Measurements from ENCODE around the gene IL10. TPM values are rescaled to one million over a fixed set of nuclear protein-coding genes. Genes with fewer than 3 reads are reported as not detected.

IL10 gene
- total RNA-seq, 1 donor from 2014 or later, result not detected

DNA sequence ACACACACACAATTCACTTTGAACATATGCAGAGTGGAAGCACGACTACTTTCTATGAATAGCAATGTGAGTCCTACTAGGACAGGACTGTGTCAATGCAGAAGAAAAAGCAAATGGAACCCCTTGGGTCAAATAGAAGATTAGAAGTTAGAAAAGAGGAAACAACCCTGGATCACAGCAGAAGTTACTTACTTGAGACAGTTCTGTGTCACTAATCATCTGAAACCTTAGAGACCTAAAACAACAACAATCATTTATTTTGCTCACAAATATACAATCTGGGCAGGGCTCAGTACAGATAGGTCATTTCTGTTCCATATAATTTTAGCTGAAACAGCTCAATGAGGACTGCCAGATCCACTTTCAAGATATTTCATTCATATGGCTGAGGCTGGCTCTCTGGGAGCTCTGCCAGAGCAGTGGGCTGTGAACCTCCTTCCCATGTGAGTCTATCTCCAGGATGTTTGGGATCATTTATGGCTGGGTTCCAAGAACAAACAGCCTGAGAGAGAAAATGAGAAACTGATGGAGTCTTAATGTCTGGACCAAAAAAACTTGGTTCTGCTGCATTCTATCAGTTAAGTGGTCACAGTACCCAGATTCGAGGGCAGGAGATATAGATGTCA is 42.5 kb upstream of the IL10 start:
- no peaks in the 10 kb centered on the region for H3K4me1 Mint-ChIP-seq
- Histone ChIP-seq H2AFZ (replicated peaks) (no peak overlapping the region), H3K36me3 (no peaks in the 10 kb centered on the region), H3K9me3 (ENCODE audit: low read depth) (no peaks in the 10 kb centered on the region), H3F3A (ENCODE audit: low read depth) (no peaks in the 10 kb centered on the region), H3K9ac (no peak overlapping the region), H3K4me1 (no peaks in the 10 kb centered on the region), H3K4me3 (no peak overlapping the region), H3K79me2 (ENCODE audit: low read depth) (no peaks in the 10 kb centered on the region), H3K27me3 (no peaks in the 10 kb centered on the region), H3K4me2 (no peak overlapping the region), H3K27ac (no peak overlapping the region), H4K20me1 (ENCODE audit: low read depth) (no peaks in the 10 kb centered on the region)
- TF ChIP-seq, protein P1, sequence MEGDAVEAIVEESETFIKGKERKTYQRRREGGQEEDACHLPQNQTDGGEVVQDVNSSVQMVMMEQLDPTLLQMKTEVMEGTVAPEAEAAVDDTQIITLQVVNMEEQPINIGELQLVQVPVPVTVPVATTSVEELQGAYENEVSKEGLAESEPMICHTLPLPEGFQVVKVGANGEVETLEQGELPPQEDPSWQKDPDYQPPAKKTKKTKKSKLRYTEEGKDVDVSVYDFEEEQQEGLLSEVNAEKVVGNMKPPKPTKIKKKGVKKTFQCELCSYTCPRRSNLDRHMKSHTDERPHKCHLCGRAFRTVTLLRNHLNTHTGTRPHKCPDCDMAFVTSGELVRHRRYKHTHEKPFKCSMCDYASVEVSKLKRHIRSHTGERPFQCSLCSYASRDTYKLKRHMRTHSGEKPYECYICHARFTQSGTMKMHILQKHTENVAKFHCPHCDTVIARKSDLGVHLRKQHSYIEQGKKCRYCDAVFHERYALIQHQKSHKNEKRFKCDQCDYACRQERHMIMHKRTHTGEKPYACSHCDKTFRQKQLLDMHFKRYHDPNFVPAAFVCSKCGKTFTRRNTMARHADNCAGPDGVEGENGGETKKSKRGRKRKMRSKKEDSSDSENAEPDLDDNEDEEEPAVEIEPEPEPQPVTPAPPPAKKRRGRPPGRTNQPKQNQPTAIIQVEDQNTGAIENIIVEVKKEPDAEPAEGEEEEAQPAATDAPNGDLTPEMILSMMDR (IDR thresholded peaks at IDR 0.05), result no peak
- TF ChIP-seq EZH2 (IDR thresholded peaks at IDR 0.05) (no peak), EZH2phosphoT487 (IDR thresholded peaks at IDR 0.05) (no peak)
- peaks cover 6% of the 10 kb centered on the region for H3K27me3 Mint-ChIP-seq (ENCODE audit: insufficient read depth, low read depth)
- no peak overlapping the region for H3K4me3 Mint-ChIP-seq
- H3K27ac Mint-ChIP-seq, result no peak overlapping the region
- peaks cover 5% of the 10 kb centered on the region for H3K9me3 Mint-ChIP-seq
- DNase-seq (ENCODE audit: low spot score), result no peak
- no peaks in the 10 kb centered on the region for H3K36me3 Mint-ChIP-seq

- H3K27ac ChIP-seq, result no peak overlapping the region
- Mint-ChIP-seq H3K36me3 (no peaks in the 10 kb centered on the region), H3K27me3 (ENCODE audit: insufficient read depth, low read depth) (peaks cover 14% of the 10 kb centered on the region), H3K9me3 (peaks cover 5% of the 10 kb centered on the region), H3K4me1 (no peaks in the 10 kb centered on the region), H3K27ac (no peak overlapping the region), H3K4me3 (no peak overlapping the region)
- no peaks in the 10 kb centered on the region for H3K36me3 ChIP-seq
- H3K4me2 ChIP-seq, result no peak overlapping the region
- no peak overlapping the region for H3K4me3 ChIP-seq
- no peaks in the 10 kb centered on the region for H3F3A ChIP-seq (ENCODE audit: low read depth)
- DNase-seq (ENCODE audit: low spot score), result no peak
- H3K79me2 ChIP-seq (ENCODE audit: low read depth), result no peaks in the 10 kb centered on the region
- no peak overlapping the region for H3K9ac ChIP-seq
- no peaks in the 10 kb centered on the region for H3K27me3 ChIP-seq
- no peaks in the 10 kb centered on the region for H3K4me1 ChIP-seq
- TF ChIP-seq, protein P1 (IDR thresholded peaks at IDR 0.05), result no peak
- TF ChIP-seq EZH2phosphoT487 (IDR thresholded peaks at IDR 0.05) (no peak), EZH2 (IDR thresholded peaks at IDR 0.05) (no peak)
- no peaks in the 10 kb centered on the region for H3K9me3 ChIP-seq (ENCODE audit: low read depth)
- no peak overlapping the region for H2AFZ ChIP-seq (replicated peaks)
- H4K20me1 ChIP-seq (ENCODE audit: low read depth), result no peaks in the 10 kb centered on the region
These were observed 40.2 kb upstream of the IL10 start for GRCh38 chr1:206812471-206812870.

DNA sequence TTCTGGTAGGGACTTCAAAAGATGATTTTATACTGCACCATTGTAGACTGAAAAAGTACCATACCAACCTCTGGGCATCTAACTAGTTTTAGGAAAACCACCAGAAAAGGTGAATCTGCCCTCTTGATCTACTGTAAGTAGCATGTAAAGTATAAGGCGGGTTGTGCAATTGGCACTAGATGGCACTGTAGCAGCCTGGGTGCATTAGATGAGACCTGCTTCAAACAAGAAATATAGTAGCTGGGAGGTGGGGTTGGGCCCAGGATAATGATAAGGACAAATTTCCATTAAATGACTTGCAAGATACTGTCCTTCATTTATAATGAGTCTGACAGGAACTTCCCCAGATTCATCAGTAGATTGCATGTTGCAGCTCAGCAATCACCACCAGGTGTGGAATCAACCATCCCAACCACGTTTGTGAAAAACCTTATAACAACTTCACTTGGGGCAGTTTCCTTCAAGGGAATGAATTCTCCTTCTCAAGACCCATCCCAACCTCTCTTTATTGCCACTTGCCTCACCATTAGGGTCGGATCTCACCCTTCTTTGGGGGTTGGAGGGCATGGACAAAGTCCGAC is 37.3 kb upstream of the IL10 start:
- H3K9ac ChIP-seq, result no peak overlapping the region

More for the DNA sequence above, 37.3 kb upstream of the IL10 start:
- H3K4me1 Mint-ChIP-seq, result no peaks in the 10 kb centered on the region
- H3F3A ChIP-seq (ENCODE audit: low read depth), result no peaks in the 10 kb centered on the region
- no peak overlapping the region for H3K4me3 Mint-ChIP-seq
- H3K36me3 ChIP-seq, result no peaks in the 10 kb centered on the region
- peaks cover 12% of the 10 kb centered on the region for H3K27me3 Mint-ChIP-seq (ENCODE audit: insufficient read depth, low read depth)
- no peak overlapping the region for H2AFZ ChIP-seq (replicated peaks)
- H3K4me1 ChIP-seq, result no peaks in the 10 kb centered on the region
- no peaks in the 10 kb centered on the region for H3K79me2 ChIP-seq (ENCODE audit: low read depth)
- H3K27ac Mint-ChIP-seq, result no peak overlapping the region
- H4K20me1 ChIP-seq (ENCODE audit: low read depth), result no peaks in the 10 kb centered on the region
- H3K9me3 ChIP-seq (ENCODE audit: low read depth), result no peaks in the 10 kb centered on the region
- H3K4me3 ChIP-seq, result no peak overlapping the region
- H3K9me3 Mint-ChIP-seq, result peaks cover 5% of the 10 kb centered on the region
- no peaks in the 10 kb centered on the region for H3K36me3 Mint-ChIP-seq
- DNase-seq (ENCODE audit: low spot score), result peak; percentile 12
- peaks cover 6% of the 10 kb centered on the region for H3K27me3 ChIP-seq
- TF ChIP-seq, protein P1 (IDR thresholded peaks at IDR 0.05), result peak; percentile 43
- TF ChIP-seq EZH2phosphoT487 (IDR thresholded peaks at IDR 0.05), result no peak
- H3K4me2 ChIP-seq, result no peak overlapping the region
- no peak overlapping the region for H3K27ac ChIP-seq

Measured in neural progenitor cell (in vitro differentiated cells).